CD4-positive, alpha-beta T cell (primary cell): ENCODE results near the gene GLCCI1. TPM values are rescaled to one million over a fixed set of nuclear protein-coding genes. Genes with fewer than 3 reads are reported as not detected.

Experiments used
- ATAC-seq: fragments of 200-7000 bp; cut with Tn5 transposase; one replicate; pipeline ENCODE4 v1.10.0; 2022; ENCODE audit warnings: mild to moderate bottlenecking; ENCODE audit not compliant: poor library complexity
- CTCF ChIA-PET: fragments of 350-600 bp; sonication (Branson Sonifier 250); formaldehyde crosslinking; loops from one replicate; lab custom pipeline; 2021; ENCODE audit warnings: antibody characterized with exemption, inconsistent platforms; lab: Charles Lee
- POLR2A ChIA-PET: fragments of 350-600 bp; sonication (Branson Sonifier 250); formaldehyde crosslinking; loops from one replicate; lab custom pipeline; 2021; ENCODE audit warnings: antibody characterized with exemption, inconsistent platforms; lab: Charles Lee
- DNase-seq, 14 experiments: peaks; one replicate each; pipeline ENCODE4 v3.0.0-alpha.2; 2013 to 2020; ENCODE audit warnings: mixed read lengths in 2 of 14
- H3K27ac ChIP-seq, 2 donors: one replicate each; pipeline versions ENCODE4 v1.5.1 to v1.7.0; 2013; ENCODE audit warnings: low read length in 2 of 2, low read depth in 1 of 2, mild to moderate bottlenecking in 1 of 2
- H3K27me3 ChIP-seq, 2 experiments: 1 replicate in 1 of 2; 2 replicates in 1 of 2; pipeline versions ENCODE4 v1.6.1 to v1.7.0; 2013; ENCODE audit warnings: low read length in 2 of 2, control low read depth in 1 of 2, mild to moderate bottlenecking in 1 of 2, moderate library complexity in 1 of 2; ENCODE audit not compliant: insufficient read depth in 2 of 2, control insufficient read depth in 1 of 2
- H3K36me3 ChIP-seq: one replicate; pipeline ENCODE4 v1.6.1; 2013; ENCODE audit warnings: low read length, control low read depth; ENCODE audit not compliant: insufficient read depth
- H3K4me1 ChIP-seq: one replicate; pipeline ENCODE4 v1.6.1; 2013; ENCODE audit warnings: low read length, control low read depth; ENCODE audit not compliant: insufficient read depth
- H3K4me3 ChIP-seq: one replicate; pipeline ENCODE4 v1.5.1; 2013; ENCODE audit warnings: mild to moderate bottlenecking, low read length, moderate library complexity
- H3K9me3 ChIP-seq, 2 experiments: 1 replicate in 1 of 2; 2 replicates in 1 of 2; pipeline versions ENCODE4 v1.6.1 to v1.7.0; 2013; ENCODE audit warnings: low read length in 2 of 2, mild to moderate bottlenecking in 2 of 2, control low read depth in 1 of 2, moderate library complexity in 1 of 2; ENCODE audit not compliant: control insufficient read depth in 1 of 2, insufficient read depth in 1 of 2
- H3K27ac Mint-ChIP-seq: one replicate; pipeline ENCODE4 v1.8.0; 2020; ENCODE audit warnings: mixed read lengths
- H3K27me3 Mint-ChIP-seq: one replicate; pipeline ENCODE4 v1.8.0; 2021; ENCODE audit warnings: mixed read lengths
- H3K36me3 Mint-ChIP-seq: one replicate; pipeline ENCODE4 v1.8.0; 2021; ENCODE audit warnings: low read depth, mixed read lengths
- H3K4me1 Mint-ChIP-seq: one replicate; pipeline ENCODE4 v1.8.0; 2021; ENCODE audit warnings: low read depth, mixed read lengths
- H3K4me3 Mint-ChIP-seq: one replicate; pipeline ENCODE4 v1.8.0; 2020; ENCODE audit warnings: mild to moderate bottlenecking, mixed read lengths
- H3K9me3 Mint-ChIP-seq: one replicate; pipeline ENCODE4 v1.8.0; 2020; ENCODE audit warnings: mixed read lengths
- intact Hi-C, 2 experiments: fragments of 100-400 bp; cut with DNase I in 1 of 2; cut with micrococcal nuclease in 1 of 2; formaldehyde crosslinking; loops; one replicate each; pipeline versions ENCODE4 v1.15.1 to v1.9.0; 2023 to 2025; cut with DNase I, micrococcal nuclease
- total RNA-seq, 174 experiments: library from RNA in 2 of 174; stranded (reverse) in 2 of 174; gene quantifications; one replicate each; pipeline ENCODE4 v1.2.3 and lab custom pipeline; 2021 to 2026
- TF ChIP-seq, protein P1 (sequence below): fragments of 200-600 bp; IDR thresholded peaks from one replicate; pipeline ENCODE4 v1.8.0; 2022; ENCODE audit warnings: antibody characterized with exemption, mild to moderate bottlenecking

Gene GLCCI1
- total RNA-seq, 2 experiments from 2014 or later: 22.2 to 22.3 TPM

DNA sequence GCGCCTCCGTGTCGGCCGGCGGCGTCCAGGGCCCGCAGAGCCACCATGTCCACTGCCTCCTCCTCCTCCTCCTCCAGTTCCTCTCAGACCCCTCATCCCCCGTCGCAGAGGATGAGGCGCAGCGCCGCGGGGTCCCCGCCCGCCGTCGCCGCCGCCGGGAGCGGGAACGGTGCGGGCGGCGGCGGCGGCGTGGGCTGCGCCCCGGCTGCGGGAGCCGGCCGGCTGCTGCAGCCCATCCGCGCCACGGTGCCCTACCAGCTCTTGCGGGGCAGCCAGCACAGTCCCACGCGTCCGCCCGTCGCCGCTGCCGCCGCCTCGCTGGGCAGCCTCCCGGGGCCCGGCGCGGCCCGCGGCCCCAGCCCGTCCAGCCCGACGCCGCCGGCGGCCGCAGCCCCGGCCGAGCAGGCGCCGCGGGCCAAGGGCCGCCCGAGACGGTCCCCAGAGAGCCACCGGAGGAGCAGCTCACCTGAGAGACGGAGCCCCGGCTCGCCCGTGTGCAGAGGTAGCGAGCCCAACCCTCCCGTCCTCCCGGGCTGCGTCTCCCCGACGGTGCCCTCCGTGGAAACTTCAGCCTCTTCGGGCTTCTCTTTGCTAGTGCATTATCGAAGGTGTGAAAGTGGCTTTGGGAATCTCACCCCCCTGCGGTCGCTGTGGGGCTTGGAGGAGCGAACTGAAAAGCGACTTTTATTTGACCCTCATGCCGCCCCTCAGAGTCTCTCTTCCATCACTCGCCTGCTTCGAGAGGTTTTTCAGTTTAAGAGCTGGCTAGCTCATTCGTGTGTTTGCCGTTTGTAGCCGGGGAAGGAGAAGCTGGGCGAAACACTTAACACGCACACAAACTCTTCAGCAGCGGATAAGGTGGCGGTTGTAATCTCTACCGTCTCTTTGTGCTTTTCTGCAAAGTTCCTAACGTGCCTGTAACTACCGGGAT is 975 bp downstream of the GLCCI1 start:
- no peaks in the 10 kb centered on the region for H3K27me3 ChIP-seq
- Mint-ChIP-seq H3K27me3 (no peaks in the 10 kb centered on the region), H3K4me3 (peak overlapping the region; percentile 81), H3K4me1 (peaks cover 38% of the 10 kb centered on the region), H3K36me3 (peaks cover 4% of the 10 kb centered on the region), H3K27ac (no peak overlapping the region), H3K9me3 (no peaks in the 10 kb centered on the region)
- H3K36me3 ChIP-seq: no peaks in the 10 kb centered on the region
- ChIA-PET POLR2A (interaction anchor here (0.5 to 8.1 kb wide), 37 partner anchors 8 to 329 kb away, joined by 3 to 92 read pairs (median 7); partner anchors contain the start of gene UMAD1), CTCF (interaction anchor here (1.4 to 1.7 kb wide), 2 partner anchors 14 to 156 kb away, joined by 3 to 6 read pairs; no protein-coding TSS in a partner anchor)
- TF ChIP-seq, protein P1, sequence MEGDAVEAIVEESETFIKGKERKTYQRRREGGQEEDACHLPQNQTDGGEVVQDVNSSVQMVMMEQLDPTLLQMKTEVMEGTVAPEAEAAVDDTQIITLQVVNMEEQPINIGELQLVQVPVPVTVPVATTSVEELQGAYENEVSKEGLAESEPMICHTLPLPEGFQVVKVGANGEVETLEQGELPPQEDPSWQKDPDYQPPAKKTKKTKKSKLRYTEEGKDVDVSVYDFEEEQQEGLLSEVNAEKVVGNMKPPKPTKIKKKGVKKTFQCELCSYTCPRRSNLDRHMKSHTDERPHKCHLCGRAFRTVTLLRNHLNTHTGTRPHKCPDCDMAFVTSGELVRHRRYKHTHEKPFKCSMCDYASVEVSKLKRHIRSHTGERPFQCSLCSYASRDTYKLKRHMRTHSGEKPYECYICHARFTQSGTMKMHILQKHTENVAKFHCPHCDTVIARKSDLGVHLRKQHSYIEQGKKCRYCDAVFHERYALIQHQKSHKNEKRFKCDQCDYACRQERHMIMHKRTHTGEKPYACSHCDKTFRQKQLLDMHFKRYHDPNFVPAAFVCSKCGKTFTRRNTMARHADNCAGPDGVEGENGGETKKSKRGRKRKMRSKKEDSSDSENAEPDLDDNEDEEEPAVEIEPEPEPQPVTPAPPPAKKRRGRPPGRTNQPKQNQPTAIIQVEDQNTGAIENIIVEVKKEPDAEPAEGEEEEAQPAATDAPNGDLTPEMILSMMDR: no peak
- ATAC-seq: peak; percentile 6
- H3K4me1 ChIP-seq: peaks cover 14% of the 10 kb centered on the region
- intact Hi-C loops: loop anchor here (2.0 to 10.0 kb wide), 11 partner anchors 19 to 785 kb away; partner anchors contain the start of gene C1GALT1 (in 1 of the 2)
- peak; percentile 22 to 75 (median 41) for DNase-seq
- peak overlapping the region; percentile 56 to 92 for H3K27ac ChIP-seq
- H3K9me3 ChIP-seq: no peaks in the 10 kb centered on the region
- peak overlapping the region; percentile 86 for H3K4me3 ChIP-seq

DNA sequence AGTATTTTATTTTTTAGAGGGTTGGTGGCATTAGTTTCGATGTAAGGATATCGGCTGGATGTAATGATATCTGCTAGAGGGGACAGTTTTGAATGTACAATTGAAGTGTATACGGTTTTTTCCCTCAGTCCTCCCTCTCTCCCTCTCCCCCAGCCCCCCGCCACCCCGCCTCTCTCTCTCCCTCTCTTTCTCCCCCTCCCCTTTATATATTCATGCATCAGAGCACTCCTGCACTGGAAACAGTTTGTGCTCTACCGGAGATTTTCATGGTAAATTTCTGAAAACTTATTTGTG is 1.6 kb downstream of the GLCCI1 start:
- DNase-seq: no peak
- Mint-ChIP-seq H3K27ac (no peak overlapping the region), H3K4me3 (no peak overlapping the region), H3K4me1 (peaks cover 38% of the 10 kb centered on the region), H3K27me3 (no peaks in the 10 kb centered on the region), H3K9me3 (no peaks in the 10 kb centered on the region), H3K36me3 (peaks cover 4% of the 10 kb centered on the region)
- intact Hi-C loops: loop anchor here (2.0 to 10.0 kb wide), 7 partner anchors 19 to 785 kb away; partner anchors contain the start of gene C1GALT1 (in 1 of the 2)
- peak overlapping the region; percentile 56 to 61 for H3K27ac ChIP-seq
- POLR2A ChIA-PET: interaction anchor here (0.7 to 8.1 kb wide), 33 partner anchors 9 to 330 kb away, joined by 3 to 92 read pairs (median 6); partner anchors contain the start of gene UMAD1
- H3K4me3 ChIP-seq: peak overlapping the region; percentile 86
- no peaks in the 10 kb centered on the region for H3K27me3 ChIP-seq
- no peaks in the 10 kb centered on the region for H3K9me3 ChIP-seq
- CTCF ChIA-PET: interaction anchor here (0.8 to 1.9 kb wide), 5 partner anchors 14 to 220 kb away, joined by 3 to 6 read pairs (median 4); no protein-coding TSS in a partner anchor
- H3K4me1 ChIP-seq: peaks cover 12% of the 10 kb centered on the region
- ATAC-seq: no peak
- TF ChIP-seq, protein P1: no peak
- no peaks in the 10 kb centered on the region for H3K36me3 ChIP-seq

DNA sequence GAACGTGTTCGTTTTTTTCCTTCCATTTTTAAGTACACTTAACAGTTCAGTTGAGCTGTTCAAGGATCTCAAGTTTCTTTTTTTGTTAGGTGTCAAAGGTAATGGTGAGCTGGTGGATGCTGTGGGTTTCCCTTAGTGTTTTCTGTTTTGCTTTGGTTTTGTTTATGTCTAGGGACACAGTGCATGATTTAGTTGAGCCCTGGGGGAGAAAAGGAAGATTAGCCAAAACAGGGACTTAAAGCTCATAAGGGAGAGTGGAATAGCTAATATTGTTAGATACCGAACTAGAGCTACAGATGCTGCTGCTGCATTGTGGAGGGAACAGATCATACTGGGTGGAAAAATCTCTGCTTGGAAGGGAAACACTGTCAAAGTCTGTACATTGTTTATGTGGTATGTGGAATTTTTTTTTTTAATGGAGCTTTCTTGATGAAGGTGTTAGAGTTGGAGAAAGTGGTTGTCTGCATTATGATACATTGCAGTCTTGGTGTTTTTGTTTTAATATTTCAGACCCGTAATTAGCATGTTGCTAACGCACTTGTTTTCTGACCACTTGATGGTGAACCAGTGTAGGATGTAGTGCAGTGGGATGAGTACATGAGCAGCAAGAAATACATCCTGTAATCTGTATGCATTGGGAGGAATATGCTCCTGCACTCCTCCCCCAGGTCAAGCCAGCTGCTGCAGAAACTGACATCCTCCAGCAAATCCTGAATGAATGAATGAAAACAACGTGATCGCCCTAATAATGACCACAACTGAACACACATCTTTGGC is 2.1 kb downstream of the GLCCI1 start:
- no peaks in the 10 kb centered on the region for H3K27me3 ChIP-seq
- peak overlapping the region in 1 of 2 donors; percentile 61 for H3K27ac ChIP-seq
- TF ChIP-seq, protein P1: no peak
- intact Hi-C loops: loop anchor here (2.0 to 10.0 kb wide), 7 partner anchors 18 to 786 kb away; partner anchors contain the start of gene C1GALT1 (in 1 of the 2)
- H3K4me3 Mint-ChIP-seq: no peak overlapping the region
- H3K27me3 Mint-ChIP-seq: no peaks in the 10 kb centered on the region
- peaks cover 4% of the 10 kb centered on the region for H3K36me3 Mint-ChIP-seq
- CTCF ChIA-PET: interaction anchor here (0.8 to 1.9 kb wide), 5 partner anchors 13 to 219 kb away, joined by 3 to 6 read pairs (median 4); no protein-coding TSS in a partner anchor
- H3K9me3 Mint-ChIP-seq: no peaks in the 10 kb centered on the region
- peak overlapping the region; percentile 86 for H3K4me3 ChIP-seq
- ATAC-seq (no peak), DNase-seq (peak in 3 of 14 experiments; percentile 33 to 52 (median 38))
- peaks cover 7% of the 10 kb centered on the region for H3K4me1 ChIP-seq
- peaks cover 38% of the 10 kb centered on the region for H3K4me1 Mint-ChIP-seq
- H3K27ac Mint-ChIP-seq: no peak overlapping the region
- no peaks in the 10 kb centered on the region for H3K36me3 ChIP-seq
- POLR2A ChIA-PET: interaction anchor here (0.6 to 8.1 kb wide), 33 partner anchors 9 to 330 kb away, joined by 3 to 92 read pairs (median 5); partner anchors contain the start of gene UMAD1
- H3K9me3 ChIP-seq: no peaks in the 10 kb centered on the region
